Omental fat pad (tissue), 4 donors: ENCODE measurements around the gene BAG2. TPM values are rescaled to one million over a fixed set of nuclear protein-coding genes. Genes with fewer than 3 reads are reported as not detected.

Experiments used
- ATAC-seq: fragments of 150-250 bp; one replicate; pipeline ENCODE4 v1.9.1; 2016; ENCODE audit warnings: mild to moderate bottlenecking, moderate library complexity; ENCODE audit not compliant: low FRiP score
- DNase-seq: peaks from one replicate; pipeline ENCODE4 v3.0.0-alpha.2; 2019; ENCODE audit warnings: low spot score
- CTCF ChIP-seq, 3 donors: fragments of 450-650 bp; IDR thresholded peaks; one replicate each; pipeline ENCODE4 v1.5.1; 2016 to 2017; ENCODE audit warnings: antibody characterized with exemption in 3 of 3, mild to moderate bottlenecking in 3 of 3, moderate library complexity in 2 of 3
- total RNA-seq, 4 donors: library from RNA; depleted of rRNA; stranded (reverse); fragments of >200 nt; gene quantifications; one replicate each; pipeline ENCODE4 v1.1.0, GENCODE V29; 2016

BAG2 gene
- total RNA-seq, 4 donors from 2014 or later, result 3.0 to 6.6 (median 4.6) TPM

- ATAC-seq, result no peak
- no peak for DNase-seq
- TF ChIP-seq CTCF (IDR thresholded peaks at IDR 0.05), result no peak
Observed at GRCh38 chr6:57220083-57220703, 48.1 kb downstream of the BAG2 start.

- ATAC-seq (peak; percentile 85), DNase-seq (no peak)
- no peak for TF ChIP-seq CTCF (IDR thresholded peaks at IDR 0.05)
Observed at GRCh38 chr6:57221191-57221935, 49.2 kb downstream of the BAG2 start.

- peak; percentile 97 for ATAC-seq
- peak; percentile 54 for DNase-seq
- no peak for TF ChIP-seq CTCF (IDR thresholded peaks at IDR 0.05)
Observed at GRCh38 chr6:57221936-57222742, 50.0 kb downstream of the BAG2 start, which contains the start of gene RAB23. Gene RAB23 (minus strand): TSS chr6:57222307. CDS start chr6:57210380, 11,927 bp downstream.

GRCh38 chr6:57222743-57223077 lies 50.6 kb downstream of the BAG2 start:
- no peak for TF ChIP-seq CTCF (IDR thresholded peaks at IDR 0.05)
- ATAC-seq (no peak), DNase-seq (no peak)

GRCh38 chr6:57224769-57225515 lies 52.8 kb downstream of the BAG2 start:
- no peak for DNase-seq
- TF ChIP-seq CTCF (IDR thresholded peaks at IDR 0.05), result no peak
- ATAC-seq, result no peak

GRCh38 chr6:57226221-57226620 lies 54.1 kb downstream of the BAG2 start:
- TF ChIP-seq CTCF (IDR thresholded peaks at IDR 0.05), result no peak
- ATAC-seq (no peak), DNase-seq (no peak)

Other genes starting within 250 kb of the BAG2 start
- gene BEND6, start 217.2 kb upstream of the BAG2 start, total RNA-seq, result 1 to 10 TPM in 1 of 4 donors, under 1 TPM in 2, not detected in 1; 0.44 to 1.0 (median 0.72) TPM
- 10 to 100 TPM in 1 of 4 donors, 1 to 10 TPM in 3; 4.7 to 10.7 (median 7.3) TPM for gene KIAA1586, start 125.6 kb upstream of the BAG2 start, total RNA-seq
- gene ZNF451, start 82.1 kb upstream of the BAG2 start, total RNA-seq, result 10 to 100 TPM; 41.4 to 66.8 (median 57.0) TPM
- gene RAB23, start 50.0 kb downstream of the BAG2 start, total RNA-seq, result 10 to 100 TPM in 1 of 4 donors, 1 to 10 TPM in 3; 3.0 to 10.6 (median 7.5) TPM
- gene PRIM2, start 145.3 kb downstream of the BAG2 start, total RNA-seq, result 10 to 100 TPM in 1 of 4 donors, 1 to 10 TPM in 3; 5.6 to 19.5 (median 6.9) TPM